ENCODE measurements around the gene ZC3H7B. TPM values are rescaled to one million over a fixed set of nuclear protein-coding genes. Genes with fewer than 3 reads are reported as not detected.
A peak's percentile ranks its signal among the peaks of the same experiment; 100 is the strongest.

The ZC3H7B gene
- total and polyA plus RNA-seq, 7 donors: 12.0 to 34.1 (median 32.0) TPM

DNA sequence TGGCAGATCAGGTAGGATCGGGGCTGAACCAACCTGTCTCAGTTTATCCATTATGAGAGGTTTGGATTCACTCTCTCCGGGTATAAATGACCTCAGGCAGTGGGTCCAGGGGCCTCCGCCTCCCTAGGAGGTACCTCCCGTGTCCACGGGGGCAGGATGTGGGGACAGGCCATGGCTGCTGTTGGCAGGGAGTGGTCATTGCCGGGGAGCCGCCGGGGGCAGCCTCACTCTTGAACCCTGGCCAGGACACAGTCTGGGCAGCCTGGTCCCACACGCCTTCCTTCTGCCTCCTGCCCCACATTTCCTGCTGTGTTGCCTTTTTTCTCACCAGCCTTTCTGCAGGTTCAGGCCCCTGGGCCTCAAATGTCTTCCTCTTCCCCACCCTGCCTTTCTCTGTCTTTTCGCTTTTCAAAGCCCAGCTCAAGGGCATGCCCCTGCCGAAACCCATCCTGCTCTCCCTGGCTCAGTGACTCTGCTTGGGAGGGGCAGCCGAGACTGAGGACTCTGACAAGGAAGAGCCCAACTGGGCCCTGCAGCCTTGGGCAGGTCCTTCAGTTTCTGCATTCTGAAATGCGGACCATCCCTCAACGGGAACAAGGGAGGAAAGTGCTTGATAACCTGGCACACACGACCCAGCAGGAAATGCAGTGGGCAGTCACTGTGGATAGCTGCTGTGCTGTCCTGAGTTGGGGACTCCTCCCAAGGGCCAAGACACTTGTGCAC is 31.1 kb downstream of the ZC3H7B start:
- no peak overlapping the region for H3K4me3 ChIP-seq
- intact Hi-C loops (cut with DNase I): no loop called here
- ATAC-seq (no peak), DNase-seq (no peak)
- H3K4me1 ChIP-seq: peaks cover 11% of the 10 kb centered on the region
- WGBS, 3 donors: 87 to 92% (median 89%) methylated on average over 15 of the region's 15 CpGs
- peaks cover 0 to 87% of the 10 kb centered on the region in 2 donors for H3K36me3 ChIP-seq (ENCODE audit: insufficient read depth in 1 of 2, low read depth in 1 of 2)
- TF ChIP-seq, protein P1, sequence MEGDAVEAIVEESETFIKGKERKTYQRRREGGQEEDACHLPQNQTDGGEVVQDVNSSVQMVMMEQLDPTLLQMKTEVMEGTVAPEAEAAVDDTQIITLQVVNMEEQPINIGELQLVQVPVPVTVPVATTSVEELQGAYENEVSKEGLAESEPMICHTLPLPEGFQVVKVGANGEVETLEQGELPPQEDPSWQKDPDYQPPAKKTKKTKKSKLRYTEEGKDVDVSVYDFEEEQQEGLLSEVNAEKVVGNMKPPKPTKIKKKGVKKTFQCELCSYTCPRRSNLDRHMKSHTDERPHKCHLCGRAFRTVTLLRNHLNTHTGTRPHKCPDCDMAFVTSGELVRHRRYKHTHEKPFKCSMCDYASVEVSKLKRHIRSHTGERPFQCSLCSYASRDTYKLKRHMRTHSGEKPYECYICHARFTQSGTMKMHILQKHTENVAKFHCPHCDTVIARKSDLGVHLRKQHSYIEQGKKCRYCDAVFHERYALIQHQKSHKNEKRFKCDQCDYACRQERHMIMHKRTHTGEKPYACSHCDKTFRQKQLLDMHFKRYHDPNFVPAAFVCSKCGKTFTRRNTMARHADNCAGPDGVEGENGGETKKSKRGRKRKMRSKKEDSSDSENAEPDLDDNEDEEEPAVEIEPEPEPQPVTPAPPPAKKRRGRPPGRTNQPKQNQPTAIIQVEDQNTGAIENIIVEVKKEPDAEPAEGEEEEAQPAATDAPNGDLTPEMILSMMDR (IDR thresholded peaks at IDR 0.05): no peak
- H3K27ac ChIP-seq: no peak overlapping the region
- no peaks in the 10 kb centered on the region for H3K9me3 ChIP-seq
- no peaks in the 10 kb centered on the region for H3K27me3 ChIP-seq (ENCODE audit: insufficient read depth in 3 of 3, low read length in 2 of 3)

DNA sequence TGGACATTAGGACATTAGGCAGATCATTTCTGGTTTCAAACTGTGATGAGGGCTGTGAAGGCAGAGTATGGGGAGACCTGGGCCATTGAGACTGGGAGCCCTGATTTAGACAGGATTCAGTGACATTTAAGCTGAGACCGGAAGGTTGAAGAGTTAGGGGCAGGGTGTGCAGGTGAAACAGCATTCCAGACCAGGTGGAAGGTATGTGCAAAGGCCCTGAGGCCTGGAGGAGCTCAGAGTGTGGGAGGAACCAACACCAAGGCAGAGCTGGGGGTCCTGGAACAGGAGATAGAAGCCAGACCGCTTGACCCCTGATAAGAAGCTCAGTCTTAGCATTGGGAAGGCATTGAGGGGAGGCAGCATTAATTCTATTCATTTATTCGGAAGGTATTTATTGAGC is 32.5 kb downstream of the ZC3H7B start:
- no peaks in the 10 kb centered on the region for H3K27me3 ChIP-seq (ENCODE audit: insufficient read depth in 3 of 3, low read length in 2 of 3)
- DNase-seq (no peak), ATAC-seq (no peak)
- 83 to 93% (median 87%) methylated on average over 3 of the region's 3 CpGs for WGBS, 3 donors
- H3K4me3 ChIP-seq: no peak overlapping the region
- no peaks in the 10 kb centered on the region for H3K9me3 ChIP-seq
- TF ChIP-seq, protein P1 (IDR thresholded peaks at IDR 0.05): no peak
- peaks cover 4% of the 10 kb centered on the region for H3K4me1 ChIP-seq
- no peak overlapping the region for H3K27ac ChIP-seq
- H3K36me3 ChIP-seq (ENCODE audit: insufficient read depth in 1 of 2, low read depth in 1 of 2): peaks cover 0 to 81% of the 10 kb centered on the region in 2 donors
- intact Hi-C loops (cut with DNase I): loop anchor here in 1 of 2 donors (2.0 kb wide), 1 partner anchor 31 kb away; no protein-coding TSS in a partner anchor

DNA sequence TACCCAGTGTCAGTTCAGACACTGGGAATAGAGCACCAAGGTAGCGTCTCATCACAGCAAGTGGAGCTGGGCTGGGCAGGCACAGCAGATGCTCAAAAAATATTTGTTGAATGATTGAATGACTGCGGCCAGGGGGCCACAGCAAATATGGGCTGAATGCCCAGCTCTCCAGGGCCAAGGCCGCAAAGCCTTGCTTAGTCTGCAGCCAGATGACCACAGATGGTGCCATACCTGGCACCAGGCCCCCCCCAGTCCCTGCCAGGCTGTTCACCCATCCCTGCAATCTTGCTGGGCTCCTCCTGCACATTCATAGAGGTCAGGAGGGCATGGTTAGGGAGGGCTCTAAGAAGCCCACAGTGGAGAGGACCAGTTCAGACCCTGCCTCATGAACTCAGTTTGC is 32.9 kb downstream of the ZC3H7B start:
- ATAC-seq (peak; percentile 62 to 79 (median 74)), DNase-seq (peak in 1 of 2 donors; percentile 37)
- intact Hi-C loops (cut with DNase I): loop anchor here in 1 of 2 donors (2.0 kb wide), 1 partner anchor 31 kb away; no protein-coding TSS in a partner anchor
- WGBS, 3 donors: 30 to 41% (median 34%) methylated on average over 3 of the region's 3 CpGs
- no peaks in the 10 kb centered on the region for H3K9me3 ChIP-seq
- peaks cover 4% of the 10 kb centered on the region for H3K4me1 ChIP-seq
- no peaks in the 10 kb centered on the region for H3K27me3 ChIP-seq (ENCODE audit: insufficient read depth in 3 of 3, low read length in 2 of 3)
- no peak overlapping the region for H3K4me3 ChIP-seq
- TF ChIP-seq, protein P1 (IDR thresholded peaks at IDR 0.05): no peak
- peaks cover 0 to 81% of the 10 kb centered on the region in 2 donors for H3K36me3 ChIP-seq (ENCODE audit: insufficient read depth in 1 of 2, low read depth in 1 of 2)
- no peak overlapping the region for H3K27ac ChIP-seq

DNA sequence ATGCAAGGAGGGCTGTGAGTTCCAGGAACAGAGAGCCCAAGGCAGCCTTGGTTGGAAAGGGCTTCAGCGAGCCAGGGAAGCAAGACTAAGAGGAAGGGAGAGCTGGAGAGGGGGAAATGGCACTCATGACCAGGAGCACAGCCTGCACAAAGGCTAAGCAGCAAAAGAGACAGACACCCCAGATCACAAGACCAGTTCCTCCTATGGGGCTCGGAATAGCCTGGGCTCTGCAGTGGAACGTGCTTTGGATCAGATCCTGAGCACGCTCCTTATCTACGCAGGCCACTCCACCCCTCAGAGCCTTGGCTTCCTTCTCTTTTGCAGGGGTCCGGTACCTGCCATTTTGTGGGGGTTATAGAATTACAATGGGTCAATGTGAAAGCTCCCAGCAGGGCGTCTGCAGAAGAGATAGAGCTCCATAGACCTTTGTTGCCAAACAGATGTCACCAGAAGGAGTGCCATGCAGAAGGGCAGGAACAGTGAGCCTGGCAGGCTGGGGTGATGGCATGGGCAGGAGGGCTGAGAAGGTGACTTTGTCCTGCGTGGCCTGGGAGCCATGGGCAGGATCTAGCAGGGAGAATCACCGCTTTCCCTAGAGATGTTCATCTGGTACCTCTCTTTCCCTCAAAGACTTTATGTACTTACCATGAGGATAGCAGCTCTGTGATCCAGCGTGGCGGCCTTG is 33.8 kb downstream of the ZC3H7B start:
- Histone ChIP-seq H3K27ac (no peak overlapping the region), H3K4me3 (no peak overlapping the region), H3K27me3 (ENCODE audit: insufficient read depth in 3 of 3, low read length in 2 of 3) (no peaks in the 10 kb centered on the region), H3K9me3 (no peaks in the 10 kb centered on the region), H3K36me3 (ENCODE audit: insufficient read depth in 1 of 2, low read depth in 1 of 2) (peaks cover 0 to 81% of the 10 kb centered on the region in 2 donors), H3K4me1 (peaks cover 4% of the 10 kb centered on the region)
- WGBS, 3 donors: 90 to 91% (median 91%) methylated on average over 11 of the region's 11 CpGs
- TF ChIP-seq, protein P1 (IDR thresholded peaks at IDR 0.05): no peak
- DNase-seq: no peak
- intact Hi-C loops (cut with DNase I): loop anchor here in 1 of 2 donors (2.0 kb wide), 1 partner anchor 30 kb away; no protein-coding TSS in a partner anchor
- ATAC-seq: peak in 2 of 4 donors; percentile 36 to 48

Measured in psoas muscle (tissue), 8 donors.